Renal pelvis (tissue), 4 donors: Measurements from ENCODE around the gene SOX12. TPM values are rescaled to one million over a fixed set of nuclear protein-coding genes. Genes with fewer than 3 reads are reported as not detected.
"Not testable (repeated sequence)": the region's sequence is repeated elsewhere in the genome, so short reads cannot be mapped to it uniquely, and the experiment has no call there.

Experiments
- DNase-seq: peaks from one replicate; pipeline ENCODE4 v3.0.0-alpha.2; 2013
- polyA plus RNA-seq, 3 donors: library from polyadenylated mRNA; unstranded; fragments of 120-200 nt; gene quantifications; one replicate each; pipeline ENCODE4 v1.2.1, GENCODE V29; 2013; ENCODE audit not compliant: insufficient read length in 3 of 3

Gene SOX12
- polyA plus RNA-seq, 3 donors: 36.4 to 45.5 (median 41.3) TPM

DNA sequence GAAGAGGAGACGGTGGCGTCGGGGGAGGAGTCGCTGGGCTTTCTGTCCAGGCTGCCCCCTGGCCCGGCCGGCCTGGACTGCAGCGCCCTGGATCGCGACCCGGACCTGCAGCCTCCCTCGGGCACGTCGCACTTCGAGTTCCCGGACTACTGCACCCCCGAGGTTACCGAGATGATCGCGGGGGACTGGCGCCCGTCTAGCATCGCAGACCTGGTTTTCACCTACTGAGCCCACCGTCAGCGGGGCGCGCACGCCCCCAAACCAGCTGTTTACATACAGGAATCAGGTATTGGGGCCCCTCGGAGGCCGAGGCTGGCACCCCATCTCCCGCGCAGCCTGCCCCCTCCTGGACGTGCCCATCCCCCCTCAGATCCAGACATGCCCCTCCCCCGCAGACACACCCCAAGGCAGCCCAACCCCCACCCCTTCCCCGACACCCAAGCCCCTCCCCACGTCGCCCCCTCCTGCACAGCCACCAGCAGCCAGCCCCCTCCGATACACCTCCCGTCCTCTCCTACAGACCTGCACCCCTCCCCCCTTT is 1.4 kb downstream of the SOX12 start:
- DNase-seq: no peak

DNA sequence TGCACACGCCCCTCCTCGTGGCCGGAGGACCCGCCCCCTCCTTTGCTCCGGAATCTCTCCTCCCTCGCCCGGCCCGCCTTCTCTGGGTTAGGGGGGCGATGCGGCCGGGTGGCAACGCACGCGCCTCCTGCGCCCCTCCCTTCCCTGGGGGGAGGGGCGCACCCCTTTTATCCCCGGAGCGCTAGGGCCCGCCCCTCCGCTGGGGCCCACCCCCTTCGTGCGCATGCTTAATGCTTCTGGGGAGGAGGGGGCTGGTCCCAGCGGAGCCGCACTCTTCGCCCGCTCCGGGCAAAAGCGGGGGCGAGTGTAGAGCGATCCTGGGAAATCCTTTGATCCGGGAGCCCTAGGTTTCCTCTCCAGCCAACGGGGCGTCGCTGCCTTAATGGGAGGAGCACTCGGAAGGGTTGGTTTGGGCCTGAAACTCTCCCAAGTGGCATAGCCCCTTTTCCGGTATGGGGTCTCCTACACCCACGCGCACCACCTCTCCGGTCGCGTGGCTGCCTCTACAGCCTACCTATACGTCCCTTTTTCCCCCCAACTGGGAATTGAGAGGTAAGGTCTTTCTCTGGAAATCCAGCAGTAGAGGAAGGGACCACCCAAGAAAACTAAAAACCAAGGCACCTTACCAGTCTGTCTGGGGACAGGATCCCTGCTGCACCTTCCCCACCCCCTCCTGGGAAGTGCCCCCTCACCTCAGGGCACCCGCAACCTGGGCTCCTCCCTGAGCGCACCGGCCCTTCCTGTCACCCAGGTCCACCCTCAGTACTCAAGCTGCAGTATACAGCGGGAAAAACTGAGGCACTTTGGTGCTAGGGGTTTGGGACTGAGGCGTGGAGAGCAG is 2.1 kb downstream of the SOX12 start:
- peak; percentile 95 for DNase-seq

DNA sequence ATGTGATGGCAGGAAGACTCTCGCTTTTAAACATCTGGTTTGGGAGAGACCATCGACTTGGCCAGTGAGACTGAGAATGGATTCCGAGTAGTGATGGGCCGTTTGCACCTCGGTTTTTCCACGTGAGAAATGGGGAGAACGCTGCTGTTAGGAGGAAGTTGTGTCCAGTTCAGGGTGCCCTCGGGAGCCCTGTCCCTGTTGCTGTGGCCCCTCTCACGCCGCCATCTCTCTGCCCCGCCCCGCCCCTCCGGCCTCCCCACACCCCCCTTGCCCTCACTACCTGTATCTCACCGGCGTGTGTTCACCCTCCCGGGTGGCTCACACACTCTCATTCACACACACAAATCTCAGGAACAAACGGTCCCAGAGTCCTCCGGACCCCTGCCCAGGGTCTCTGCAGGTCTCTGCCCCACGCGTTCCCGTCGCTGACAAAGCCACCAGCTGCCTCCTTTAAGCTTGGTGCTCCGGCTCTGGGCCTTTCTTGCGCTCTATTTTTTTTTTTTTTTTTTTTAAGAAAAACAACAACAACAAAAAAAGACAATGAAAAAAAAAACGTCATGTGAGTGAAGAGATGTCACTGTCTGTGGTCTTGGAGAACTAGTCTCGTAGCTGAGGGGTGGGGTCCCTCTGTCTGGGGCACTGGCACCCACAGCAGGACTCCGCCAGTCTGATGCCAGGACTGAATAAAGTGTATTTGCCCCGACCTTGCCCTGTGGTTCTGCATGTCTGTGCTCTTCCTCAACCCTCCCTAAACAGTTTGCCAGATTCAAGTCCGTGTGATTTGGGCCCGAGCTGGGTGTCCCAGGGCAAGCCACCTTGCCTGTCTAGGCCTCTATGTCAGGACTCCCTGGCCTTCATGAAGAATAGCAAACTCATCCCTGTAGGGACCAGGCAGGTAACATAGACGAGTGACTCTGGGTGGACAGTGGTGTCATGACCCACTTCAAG is 2.9 kb downstream of the SOX12 start:
- DNase-seq: no peak

DNA sequence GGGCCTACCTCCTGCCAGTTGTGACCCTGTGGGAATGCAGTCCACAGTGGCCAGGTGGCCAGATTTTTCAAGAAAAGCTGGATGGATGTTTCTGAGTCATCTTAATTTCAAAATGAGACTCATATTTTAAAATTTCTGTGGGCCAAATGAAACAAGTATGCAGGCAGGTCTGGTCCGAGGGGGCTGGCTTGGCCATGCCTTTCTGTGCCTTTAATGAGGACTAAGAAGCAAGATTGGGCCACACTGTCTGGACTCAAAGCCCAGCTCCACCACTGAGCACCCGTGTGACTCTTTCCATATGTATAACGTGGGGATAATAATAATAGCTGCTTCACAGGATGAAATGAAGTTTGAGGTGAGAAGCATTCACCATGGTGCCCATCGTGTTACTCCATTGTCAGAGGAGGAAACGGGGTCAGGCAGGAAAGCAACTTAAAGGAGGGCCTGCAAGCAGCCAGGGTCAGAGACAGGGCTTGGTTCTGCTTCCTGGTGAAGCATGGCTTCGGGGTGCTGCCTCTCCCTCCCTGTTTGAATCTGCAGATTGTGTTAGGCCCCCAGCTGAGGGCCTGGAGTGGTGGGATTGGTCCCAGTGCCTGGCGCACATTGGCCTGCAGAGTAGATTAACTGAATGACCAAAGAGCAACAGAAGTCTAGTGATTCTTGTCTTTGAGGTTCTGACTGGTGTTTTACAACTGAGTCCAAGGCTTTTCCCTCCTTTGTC is 3.8 kb downstream of the SOX12 start:
- no peak for DNase-seq

DNA sequence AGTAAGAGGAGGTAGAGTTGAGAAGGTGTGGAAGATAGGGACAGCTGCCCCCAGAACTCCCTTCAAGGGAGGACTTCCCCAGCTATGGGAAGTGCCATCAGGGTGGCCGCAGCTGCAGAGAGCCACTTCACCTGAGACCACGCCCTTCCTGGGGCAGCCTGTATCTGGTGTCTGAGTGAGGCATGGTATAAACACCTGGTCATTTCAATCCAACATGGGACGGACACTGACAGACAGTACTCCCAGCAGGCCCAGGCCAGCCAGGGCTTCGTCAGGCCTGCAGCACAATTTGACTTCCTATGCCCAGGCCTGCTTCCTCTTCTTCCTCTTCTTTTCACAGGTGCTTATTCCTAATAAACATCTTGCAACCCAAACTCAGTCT is 4.5 kb downstream of the SOX12 start:
- no peak for DNase-seq

DNA sequence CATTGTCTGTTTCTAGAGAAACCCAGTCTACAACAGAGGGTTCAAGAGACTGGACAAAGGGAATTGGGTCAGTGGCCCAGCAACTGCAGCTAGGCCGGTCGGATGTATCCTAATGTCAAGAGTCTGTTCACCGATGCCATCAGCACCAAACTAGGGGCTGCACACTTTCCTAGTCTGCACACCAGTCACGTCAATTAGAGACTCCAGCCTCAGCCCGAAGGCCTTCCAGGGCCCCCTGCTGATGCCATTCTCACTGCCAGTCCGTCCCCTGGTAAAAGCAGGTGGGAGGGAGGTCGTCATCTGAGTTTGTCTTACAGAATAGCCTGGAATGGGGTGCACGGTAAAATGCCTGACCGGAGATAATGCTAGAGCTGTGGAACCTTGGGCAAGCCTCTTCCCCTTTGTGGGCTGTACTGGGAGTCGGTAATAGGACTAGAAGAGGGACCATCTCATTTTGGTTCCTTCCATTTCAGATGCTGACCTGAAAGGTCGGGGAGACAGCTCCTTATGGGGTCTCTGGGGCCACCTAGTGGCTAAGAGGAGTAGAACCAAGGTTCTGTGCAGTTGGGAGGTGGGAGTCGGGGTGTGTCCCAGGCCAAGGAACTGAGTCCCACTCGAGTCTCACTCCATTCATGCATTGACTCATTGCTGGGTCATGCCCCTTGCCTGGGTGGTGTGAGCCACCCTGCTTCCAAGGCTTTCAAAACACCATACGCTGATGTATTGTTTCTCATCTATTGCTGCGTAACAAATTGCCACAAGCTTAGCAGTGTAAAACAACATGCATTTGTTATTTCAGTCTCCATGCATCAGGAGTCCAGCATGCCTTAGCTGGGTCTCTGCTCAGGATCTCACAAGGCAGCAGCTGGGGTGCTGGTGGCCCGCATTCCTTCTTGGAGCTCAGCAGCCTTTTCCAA is 5.1 kb downstream of the SOX12 start:
- peak; percentile 62 for DNase-seq

DNA sequence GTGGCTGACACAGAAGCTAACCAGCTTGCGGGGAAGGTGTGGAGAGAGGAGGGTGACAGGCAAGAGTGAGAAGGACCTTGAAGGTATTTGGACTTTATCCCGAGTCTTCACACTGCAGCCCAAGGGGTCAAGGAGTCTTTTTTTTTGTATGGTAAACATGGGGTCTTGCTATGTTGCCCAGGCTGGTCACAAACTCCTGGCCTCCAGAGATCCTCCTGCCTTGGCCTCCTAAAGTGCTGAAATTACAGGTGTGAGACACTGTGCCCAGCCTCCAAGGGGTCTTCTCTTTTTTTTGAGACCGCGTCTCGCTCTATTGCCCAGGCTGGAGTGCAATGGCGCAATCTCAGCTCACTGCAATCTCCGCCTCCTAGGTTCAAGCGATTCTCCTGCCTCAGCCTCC is 9.2 kb downstream of the SOX12 start:
- DNase-seq: no peak

DNA sequence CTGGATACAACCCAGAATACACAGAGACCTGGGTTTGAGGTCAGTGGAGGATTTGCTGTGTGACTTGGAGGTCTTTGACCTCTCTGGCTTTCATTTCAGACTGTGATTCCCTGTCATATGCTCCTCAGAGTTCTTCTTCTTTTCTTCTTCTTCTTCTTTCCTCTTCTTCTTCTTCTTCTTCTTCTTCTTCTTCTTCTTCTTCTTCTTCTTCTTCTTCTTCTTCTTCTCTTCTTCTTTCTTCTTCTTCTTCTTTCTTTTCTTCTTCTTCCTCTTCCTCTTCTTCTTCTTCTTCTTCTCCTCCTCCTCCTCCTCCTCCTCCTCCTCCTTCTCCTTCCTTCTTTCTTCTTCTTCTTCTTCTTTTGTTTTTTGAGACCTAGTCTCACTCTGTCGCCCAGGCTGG is 10.7 kb downstream of the SOX12 start:
- not testable (repeated sequence) for DNase-seq

DNA sequence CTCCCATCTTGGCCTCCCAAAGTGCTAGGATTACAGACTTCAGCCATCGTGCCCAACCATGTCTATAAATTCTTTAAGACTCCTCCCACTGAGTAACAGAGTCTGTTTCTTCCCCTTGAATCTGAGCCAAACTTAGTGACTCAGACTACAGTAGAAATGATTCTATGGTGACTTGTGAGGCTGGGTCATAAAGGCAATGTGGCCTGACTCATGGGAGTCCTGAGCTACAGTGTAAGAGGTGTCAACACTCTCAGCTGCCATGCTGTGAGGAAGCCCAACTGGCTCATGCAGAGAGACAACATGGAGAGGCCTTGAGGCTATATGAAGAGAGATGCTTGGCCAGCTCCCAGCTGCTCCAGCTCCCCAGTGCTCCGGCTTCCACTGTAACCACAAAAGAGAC is 16.3 kb downstream of the SOX12 start:
- DNase-seq: no peak

DNA sequence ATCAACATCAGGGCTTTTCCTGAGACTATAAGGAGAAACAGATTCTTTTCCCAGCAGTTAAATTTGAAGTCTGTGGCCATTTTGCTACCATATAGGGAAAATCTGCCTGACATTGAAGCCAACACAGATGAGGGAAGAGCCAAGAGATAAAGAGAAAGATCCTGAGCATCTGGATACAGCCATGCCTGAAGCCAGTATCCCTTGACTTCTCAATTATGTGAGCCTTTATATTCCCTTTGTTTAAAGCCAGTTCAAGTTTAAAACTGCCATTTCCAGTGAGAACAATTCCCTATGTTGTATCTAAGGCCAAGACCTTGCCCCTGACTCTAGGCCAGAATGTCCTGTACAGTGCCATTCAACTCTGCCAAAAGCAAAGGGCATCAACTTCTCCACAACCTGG is 17.8 kb downstream of the SOX12 start:
- DNase-seq: no peak

DNA sequence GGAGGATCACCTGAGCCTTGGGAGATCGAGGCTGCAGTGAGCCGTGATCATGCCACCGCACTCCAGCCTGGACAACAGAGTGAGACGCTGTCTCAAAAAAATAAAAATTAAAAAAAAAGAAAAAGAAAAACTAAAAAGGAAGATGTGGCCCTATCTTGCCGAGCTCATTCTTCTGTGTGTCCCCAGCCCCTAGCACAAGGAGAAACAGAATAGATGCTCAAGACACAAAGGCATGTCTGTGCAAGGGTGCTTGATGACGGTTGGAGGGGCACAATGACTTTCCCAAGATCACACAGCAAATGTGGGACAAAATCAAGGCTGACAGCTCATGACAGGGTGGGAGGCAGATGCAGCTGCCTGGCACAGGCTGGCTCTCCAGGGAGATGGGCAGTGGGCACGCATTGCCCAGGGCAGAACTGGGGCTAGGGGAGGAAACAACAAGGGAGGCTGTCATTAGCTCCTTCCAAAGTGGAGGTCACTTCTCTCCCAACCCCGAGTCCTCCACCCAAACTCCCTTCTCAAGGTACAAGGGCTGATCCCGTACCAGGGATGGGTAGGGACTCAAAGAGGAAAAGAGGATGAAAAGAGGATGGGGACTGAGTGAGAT is 20.8 kb downstream of the SOX12 start:
- no peak for DNase-seq

DNA sequence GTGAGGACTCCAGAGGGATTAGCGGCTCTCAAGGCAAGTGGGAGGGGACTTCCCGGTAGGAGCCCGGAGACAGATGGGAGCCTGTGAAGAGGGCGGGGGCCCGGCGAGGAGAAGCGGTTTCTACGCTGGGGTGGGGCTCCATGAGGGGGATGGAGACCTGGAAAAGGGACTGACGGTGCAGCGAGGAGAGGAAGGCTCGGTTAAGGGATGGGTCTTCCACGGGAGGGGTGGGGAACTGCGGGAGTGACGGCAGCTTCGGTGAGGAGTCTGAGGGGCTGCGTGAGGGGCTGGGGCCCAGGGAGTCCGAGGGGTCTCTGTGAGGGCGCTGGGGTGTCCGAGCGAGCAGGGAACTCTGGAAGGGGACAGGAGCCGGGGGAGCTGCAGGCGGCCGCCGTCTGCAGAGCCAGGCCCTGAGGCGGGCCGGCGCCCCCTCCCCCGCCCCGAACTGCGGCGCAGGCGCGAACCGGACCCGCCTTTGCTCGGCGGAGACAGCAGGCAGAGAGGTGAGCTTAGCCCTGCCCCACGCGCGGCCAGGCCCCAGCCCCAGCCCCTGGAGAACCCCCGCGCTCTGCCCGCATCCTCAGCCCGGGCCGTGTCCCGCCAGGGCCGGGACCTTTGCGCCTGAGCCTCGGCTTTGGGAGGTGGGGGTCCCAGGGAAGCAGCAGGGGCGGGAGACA is 21.4 kb downstream of the SOX12 start, which contains the start of gene NRSN2:
NRSN2 (plus strand) TSS at position 472 of the 677 bp plus-strand sequence. CDS start 2,533 bp downstream, outside the sequence.
- peak; percentile 58 for DNase-seq

DNA sequence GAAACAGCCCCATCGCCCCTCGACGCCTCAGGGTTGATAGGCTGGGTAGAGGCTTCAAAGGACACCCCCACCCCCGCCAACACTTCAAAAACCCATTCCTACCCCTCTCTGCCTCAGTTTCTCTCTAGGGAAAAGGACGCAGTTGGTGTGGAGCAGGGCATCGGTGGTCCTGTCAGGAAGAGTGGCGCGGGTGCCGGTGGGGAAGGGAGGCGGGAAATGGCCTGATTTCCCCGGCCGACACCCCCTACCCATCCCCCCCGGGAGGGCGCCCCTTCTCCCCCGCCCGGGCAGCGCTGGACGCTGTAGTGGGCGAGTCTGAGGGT is 21.9 kb downstream of the SOX12 start:
- DNase-seq: no peak

DNA sequence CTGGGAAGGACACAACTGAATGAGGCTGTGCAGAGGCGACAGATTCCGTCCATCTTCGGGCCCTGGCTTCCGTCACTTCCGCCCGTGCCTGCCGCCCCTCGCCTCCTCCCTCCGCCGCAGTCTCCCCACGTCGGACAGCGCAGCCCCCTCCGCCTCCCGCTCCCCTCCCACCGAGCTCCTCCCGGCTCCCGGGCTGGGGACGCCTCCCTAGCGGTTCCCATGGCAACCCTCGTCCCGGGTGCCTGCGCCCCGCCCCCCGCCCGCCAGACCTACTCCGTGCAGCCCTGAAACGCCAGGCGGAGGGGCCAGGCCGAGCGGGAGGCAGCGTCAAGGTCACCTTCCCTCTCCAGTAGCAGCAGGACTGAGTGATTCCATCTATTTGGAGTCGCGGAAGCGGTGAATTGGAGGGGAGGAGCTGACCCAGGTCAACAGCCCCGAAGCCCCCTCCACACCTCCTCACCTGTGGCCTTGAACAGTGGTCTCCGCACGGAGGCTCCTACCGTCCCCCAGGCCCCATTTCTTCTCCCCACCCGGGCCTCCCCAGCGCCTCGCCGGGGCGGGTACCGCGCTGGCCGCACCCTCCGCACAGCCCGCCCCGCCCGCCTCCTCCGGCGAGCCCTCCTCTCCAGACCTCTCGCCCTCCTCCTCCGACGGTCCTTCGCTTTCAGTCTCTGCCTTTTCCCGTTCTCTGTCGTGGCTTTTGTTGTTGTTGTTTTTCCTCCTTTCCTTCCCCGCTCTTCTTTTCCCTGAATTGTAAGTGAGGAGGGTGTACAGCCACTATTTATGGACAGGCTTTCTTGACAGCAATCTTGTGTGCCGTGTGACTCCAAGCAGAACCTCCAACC is 22.5 kb downstream of the SOX12 start:
- DNase-seq: peak; percentile 95

DNA sequence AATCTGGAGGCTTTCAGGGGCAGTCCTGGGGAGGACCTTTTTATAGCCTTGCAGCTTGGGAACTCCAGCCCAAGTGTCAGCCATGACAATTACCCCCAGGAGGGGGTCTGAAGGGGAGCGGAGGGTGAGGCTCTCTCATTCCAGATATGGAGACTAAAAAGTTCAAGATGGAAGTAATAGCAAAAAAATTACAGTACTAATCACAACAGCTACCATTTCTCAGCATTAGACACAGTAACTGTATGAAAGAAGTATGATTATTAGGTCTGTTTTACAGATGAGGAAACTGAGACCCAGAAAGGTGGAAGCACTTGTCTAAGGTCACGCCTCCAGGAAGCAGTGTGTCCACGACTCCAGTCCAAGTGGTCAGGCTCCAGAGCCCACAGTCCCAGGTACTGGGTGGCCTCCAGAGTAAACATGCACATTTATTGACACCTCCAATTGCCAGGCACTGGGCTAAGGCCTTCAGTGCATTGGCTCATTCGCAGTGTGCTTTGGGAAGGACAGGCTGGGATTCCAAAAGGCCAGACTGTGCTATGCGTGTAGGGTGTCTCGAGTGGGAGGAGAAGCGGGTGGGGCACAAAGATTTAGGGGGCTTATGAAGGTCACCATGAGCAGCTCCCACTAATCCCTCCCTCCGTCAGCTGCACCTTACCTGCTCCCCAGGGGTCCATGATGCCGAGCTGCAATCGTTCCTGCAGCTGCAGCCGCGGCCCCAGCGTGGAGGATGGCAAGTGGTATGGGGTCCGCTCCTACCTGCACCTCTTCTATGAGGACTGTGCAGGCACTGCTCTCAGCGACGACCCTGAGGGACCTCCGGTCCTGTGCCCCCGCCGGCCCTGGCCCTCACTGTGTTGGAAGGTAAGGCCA is 23.9 kb downstream of the SOX12 start:
- no peak for DNase-seq

DNA sequence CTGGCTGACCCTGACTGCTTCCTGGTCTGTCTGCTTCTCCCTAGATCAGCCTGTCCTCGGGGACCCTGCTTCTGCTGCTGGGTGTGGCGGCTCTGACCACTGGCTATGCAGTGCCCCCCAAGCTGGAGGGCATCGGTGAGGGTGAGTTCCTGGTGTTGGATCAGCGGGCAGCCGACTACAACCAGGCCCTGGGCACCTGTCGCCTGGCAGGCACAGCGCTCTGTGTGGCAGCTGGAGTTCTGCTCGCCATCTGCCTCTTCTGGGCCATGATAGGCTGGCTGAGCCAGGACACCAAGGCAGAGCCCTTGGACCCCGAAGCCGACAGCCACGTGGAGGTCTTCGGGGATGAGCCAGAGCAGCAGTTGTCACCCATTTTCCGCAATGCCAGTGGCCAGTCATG is 27.8 kb downstream of the SOX12 start:
- no peak for DNase-seq

DNA sequence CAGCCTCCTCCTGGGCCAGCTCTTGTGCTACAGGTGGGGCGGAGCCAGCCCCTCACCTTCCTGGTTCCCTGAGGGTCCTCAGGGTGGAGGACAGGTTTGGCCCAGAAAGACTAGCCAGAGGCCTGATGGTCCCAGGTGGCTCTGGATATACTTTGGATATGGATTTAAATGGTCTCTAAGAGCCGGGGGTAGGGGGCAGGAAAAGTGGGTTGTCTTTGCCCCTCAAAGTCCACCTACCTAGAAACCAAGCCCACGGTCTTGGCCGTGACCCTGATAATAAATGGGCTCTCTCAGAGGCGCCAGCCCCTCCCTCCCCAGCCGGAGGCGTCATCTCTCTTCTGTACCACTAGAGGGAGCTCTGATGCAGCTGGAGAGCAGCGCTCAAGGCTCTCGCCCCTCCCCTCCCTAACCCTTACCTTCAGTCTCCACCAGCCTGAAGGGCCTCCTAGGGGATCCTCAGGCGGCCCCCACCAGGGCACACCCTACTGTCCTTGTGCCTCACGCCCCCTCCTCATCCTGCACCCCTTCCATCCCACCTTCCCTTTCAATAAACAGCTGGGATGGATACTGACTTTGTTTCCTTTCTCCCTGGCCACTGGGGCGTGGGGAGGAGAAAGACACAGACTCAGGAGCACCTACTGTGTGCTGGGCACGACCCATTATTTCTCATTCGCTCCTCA is 29.1 kb downstream of the SOX12 start:
- DNase-seq: peak; percentile 76
